Sigmoid colon (tissue), 7 donors: ENCODE measurements around the gene COL28A1. TPM values are rescaled to one million over a fixed set of nuclear protein-coding genes. Genes with fewer than 3 reads are reported as not detected.
"Not testable (repeated sequence)": the region's sequence is repeated elsewhere in the genome, so short reads cannot be mapped to it uniquely, and the experiment has no call there.

Experiments
- DNase-seq: peaks from one replicate; pipeline ENCODE4 v3.0.0-alpha.2; 2019
- H3K27ac ChIP-seq, 4 donors: fragments of 200-600 bp; sonication (generic); one replicate each; pipeline ENCODE4 v1.5.1; 2016 to 2019; ENCODE audit warnings: mild to moderate bottlenecking in 1 of 4
- H3K27me3 ChIP-seq, 3 donors: fragments of 200-600 bp; sonication (generic); one replicate each; pipeline ENCODE4 v1.5.1; 2019; ENCODE audit warnings: mild to moderate bottlenecking in 1 of 3
- H3K36me3 ChIP-seq, 4 donors: fragments of 200-600 bp; sonication (generic); one replicate each; pipeline ENCODE4 v1.5.1; 2016 to 2019
- H3K4me1 ChIP-seq, 4 donors: fragments of 200-600 bp; sonication (generic); one replicate each; pipeline ENCODE4 v1.5.1; 2017 to 2019
- H3K4me3 ChIP-seq, 4 donors: fragments of 200-600 bp; sonication (generic); one replicate each; pipeline ENCODE4 v1.5.1; 2017 to 2019; ENCODE audit warnings: mild to moderate bottlenecking in 2 of 4, moderate library complexity in 1 of 4
- H3K9me3 ChIP-seq, 4 donors: fragments of 200-600 bp in 3 of 4; sonication (generic) in 3 of 4; one replicate each; pipeline versions ENCODE4 v1.5.1 to v1.6.1; 2013 to 2019
- CTCF ChIP-seq, 4 experiments: fragments of 450-650 bp in 3 of 4; fragments of 200-600 bp in 1 of 4; IDR thresholded peaks; one replicate each; pipeline ENCODE4 v1.5.1; 2016 to 2019; ENCODE audit warnings: antibody characterized with exemption in 4 of 4, mild to moderate bottlenecking in 3 of 4, moderate library complexity in 2 of 4
- EP300 ChIP-seq, 4 donors: sonication (generic); formaldehyde crosslinking; IDR thresholded peaks; one replicate each; pipeline ENCODE4 v1.6.1; 2017; ENCODE audit warnings: antibody characterized with exemption in 4 of 4
- POLR2A ChIP-seq, 2 donors: fragments of 450-650 bp; IDR thresholded peaks; one replicate each; pipeline ENCODE4 v1.6.1; 2016; ENCODE audit warnings: antibody characterized with exemption in 2 of 2, mild to moderate bottlenecking in 2 of 2, moderate library complexity in 2 of 2
- POLR2AphosphoS5 ChIP-seq, 4 donors: sonication (generic); formaldehyde crosslinking; IDR thresholded peaks; one replicate each; pipeline ENCODE4 v1.6.1; 2017; ENCODE audit warnings: antibody characterized with exemption in 4 of 4
- WGBS, 2 donors: extraction: QIAGEN DNeasy Blood & Tissue Kit; methylation state at CpG; one replicate each; pipeline ENCODE4 v1.1.7; 2013; 5-methylcytosine and 5-hydroxymethylcytosine counted together
- intact Hi-C: fragments of 100-400 bp; cut with DNase I; formaldehyde crosslinking; loops from one replicate; pipeline ENCODE4 v1.15.1; 2023
- polyA plus RNA-seq, 3 donors: library from polyadenylated mRNA; stranded (reverse); fragments of 200-250 nt; gene quantifications; one replicate each; pipeline ENCODE4 v1.2.3, GENCODE V29; 2013
- total RNA-seq, 4 donors: library from RNA; depleted of rRNA; stranded (reverse); fragments of >200 nt; gene quantifications; one replicate each; pipeline ENCODE4 v1.1.0, GENCODE V29; 2016
- donor health status: healthy with polysubstance abuse.
- donor health status: Bipolar disorder and iron deficiency.
- donor health status: healthy.

COL28A1 gene
- total and polyA plus RNA-seq, 7 donors, result 0.60 to 25.5 (median 9.9) TPM

GRCh38 chr7:7562736-7563135 lies 27.1 kb upstream of the COL28A1 start:
- Histone ChIP-seq H3K9me3 (peaks cover 0 to 2% (median 0%) of the 10 kb centered on the region in 4 donors), H3K27me3 (no peaks in the 10 kb centered on the region), H3K36me3 (no peaks in the 10 kb centered on the region), H3K4me1 (peaks cover 0 to 3% (median 2%) of the 10 kb centered on the region in 4 donors), H3K4me3 (no peak overlapping the region), H3K27ac (no peak overlapping the region)
- TF ChIP-seq POLR2AphosphoS5 (IDR thresholded peaks at IDR 0.05) (no peak), EP300 (IDR thresholded peaks at IDR 0.05) (no peak), CTCF (IDR thresholded peaks at IDR 0.05) (no peak), POLR2A (IDR thresholded peaks at IDR 0.05) (no peak)
- intact Hi-C loops, result no loop called here
- DNase-seq, result no peak
- 77 to 79% methylated on average over 3 of the region's 3 CpGs for WGBS, 2 donors

GRCh38 chr7:7561591-7561990 lies 25.9 kb upstream of the COL28A1 start:
- H3K36me3 ChIP-seq, DNase-seq, H3K27ac ChIP-seq, intact Hi-C loops, H3K4me3 ChIP-seq, H3K9me3 ChIP-seq, H3K4me1 ChIP-seq, H3K27me3 ChIP-seq: not testable (repeated sequence)
- 97 to 98% methylated on average over 5 of the region's 5 CpGs for WGBS, 2 donors

- Histone ChIP-seq H3K36me3 (no peaks in the 10 kb centered on the region), H3K4me3 (no peak overlapping the region), H3K27ac (no peak overlapping the region), H3K4me1 (no peaks in the 10 kb centered on the region), H3K27me3 (no peaks in the 10 kb centered on the region), H3K9me3 (peaks cover 0 to 2% (median 0%) of the 10 kb centered on the region in 4 donors)
- no peak for DNase-seq
- intact Hi-C loops, result no loop called here
- 97 to 98% methylated on average over 5 of the region's 5 CpGs for WGBS, 2 donors
- TF ChIP-seq POLR2AphosphoS5 (IDR thresholded peaks at IDR 0.05) (no peak), CTCF (IDR thresholded peaks at IDR 0.05) (no peak), EP300 (IDR thresholded peaks at IDR 0.05) (no peak), POLR2A (IDR thresholded peaks at IDR 0.05) (no peak)
Measured at GRCh38 chr7:7557252-7557651, 21.6 kb upstream of the COL28A1 start.

GRCh38 chr7:7556852-7557251 lies 21.2 kb upstream of the COL28A1 start:
- DNase-seq, result no peak
- no peaks in the 10 kb centered on the region for H3K4me1 ChIP-seq
- H3K4me3 ChIP-seq, result no peak overlapping the region
- intact Hi-C loops, result no loop called here
- H3K36me3 ChIP-seq, result peaks cover 0 to 3% (median 0%) of the 10 kb centered on the region in 4 donors
- WGBS, 2 donors, result 97% methylated on average over 1 of the region's 1 CpG
- TF ChIP-seq POLR2AphosphoS5 (IDR thresholded peaks at IDR 0.05), result no peak
- no peak for TF ChIP-seq EP300 (IDR thresholded peaks at IDR 0.05)
- TF ChIP-seq CTCF (IDR thresholded peaks at IDR 0.05), result no peak
- no peak for TF ChIP-seq POLR2A (IDR thresholded peaks at IDR 0.05)
- H3K27me3 ChIP-seq, result no peaks in the 10 kb centered on the region
- no peak overlapping the region for H3K27ac ChIP-seq
- H3K9me3 ChIP-seq, result peaks cover 0 to 2% (median 0%) of the 10 kb centered on the region in 4 donors

GRCh38 chr7:7554649-7555575 lies 19.2 kb upstream of the COL28A1 start:
- Histone ChIP-seq H3K9me3 (no peaks in the 10 kb centered on the region), H3K27ac (no peak overlapping the region), H3K36me3 (peaks cover 0 to 7% (median 0%) of the 10 kb centered on the region in 4 donors), H3K27me3 (no peaks in the 10 kb centered on the region), H3K4me3 (no peak overlapping the region), H3K4me1 (no peaks in the 10 kb centered on the region)
- intact Hi-C loops, result no loop called here
- no peak for DNase-seq
- TF ChIP-seq POLR2AphosphoS5 (IDR thresholded peaks at IDR 0.05) (no peak), CTCF (IDR thresholded peaks at IDR 0.05) (no peak), EP300 (IDR thresholded peaks at IDR 0.05) (no peak), POLR2A (IDR thresholded peaks at IDR 0.05) (no peak)
- 48 to 68% methylated on average over 8 of the region's 8 CpGs for WGBS, 2 donors
